Retinal pigment epithelial cell (primary cell): Measurements from ENCODE around the gene ATG101.

ENCODE experiments used
- DNase-seq: peaks from one replicate; pipeline ENCODE4 v3.0.0-alpha.2; 2010; ENCODE audit warnings: low read depth
- H3K4me3 ChIP-seq: 2 replicates; pipeline ENCODE4 v1.5.1; 2011; ENCODE audit warnings: mild to moderate bottlenecking, low read length, control low read depth, moderate library complexity
- TF ChIP-seq, protein P1 (sequence below): conservative IDR thresholded peaks from 2 replicates; pipeline ENCODE4 v1.5.1; 2011; ENCODE audit warnings: low read depth, low read length, control low read depth, inconsistent platforms

Gene ATG101

DNA sequence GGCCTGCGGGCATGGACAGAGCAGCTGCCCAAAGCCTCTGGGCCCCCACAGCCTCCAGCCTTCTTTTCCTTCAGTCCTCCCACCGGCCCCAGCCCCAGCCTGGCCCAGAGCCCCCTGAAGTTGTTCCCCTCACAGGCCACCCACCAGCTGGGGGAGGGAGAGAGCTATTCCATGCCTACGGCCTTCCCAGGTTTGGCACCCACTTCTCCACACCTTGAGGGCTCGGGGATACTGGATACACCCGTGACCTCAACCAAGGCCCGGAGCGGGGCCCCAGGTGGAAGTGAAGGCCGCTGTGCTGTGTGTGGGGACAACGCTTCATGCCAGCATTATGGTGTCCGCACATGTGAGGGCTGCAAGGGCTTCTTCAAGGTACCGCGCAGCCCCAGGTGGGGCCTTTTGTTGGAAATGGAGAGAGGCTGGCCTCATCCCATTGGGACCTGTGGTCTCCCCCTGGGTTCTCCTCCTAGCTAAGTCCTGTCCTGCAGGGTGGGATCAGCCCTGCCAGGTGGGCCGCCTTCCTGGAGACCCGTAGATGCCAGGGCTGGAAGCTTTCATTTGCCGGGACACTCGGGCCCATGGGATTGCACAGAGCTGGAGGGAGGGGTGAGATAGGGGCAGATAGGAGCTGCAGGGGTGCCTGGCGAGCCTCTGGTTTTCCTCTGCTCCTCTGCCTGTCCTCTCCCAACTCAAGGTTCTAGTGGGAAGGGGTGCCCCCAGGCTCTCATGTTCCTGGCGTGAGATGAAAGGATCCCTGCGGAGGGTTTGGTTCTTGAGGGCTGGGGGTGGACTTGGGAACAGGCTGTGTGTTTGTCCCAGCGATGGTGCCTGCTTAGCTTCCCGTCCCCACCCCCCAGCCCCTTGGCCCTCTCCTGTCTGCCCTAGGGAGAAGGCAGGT lies 14.7 kb upstream of the ATG101 start:
- no peak overlapping the region for H3K4me3 ChIP-seq
- DNase-seq = no peak
- TF ChIP-seq, protein P1, sequence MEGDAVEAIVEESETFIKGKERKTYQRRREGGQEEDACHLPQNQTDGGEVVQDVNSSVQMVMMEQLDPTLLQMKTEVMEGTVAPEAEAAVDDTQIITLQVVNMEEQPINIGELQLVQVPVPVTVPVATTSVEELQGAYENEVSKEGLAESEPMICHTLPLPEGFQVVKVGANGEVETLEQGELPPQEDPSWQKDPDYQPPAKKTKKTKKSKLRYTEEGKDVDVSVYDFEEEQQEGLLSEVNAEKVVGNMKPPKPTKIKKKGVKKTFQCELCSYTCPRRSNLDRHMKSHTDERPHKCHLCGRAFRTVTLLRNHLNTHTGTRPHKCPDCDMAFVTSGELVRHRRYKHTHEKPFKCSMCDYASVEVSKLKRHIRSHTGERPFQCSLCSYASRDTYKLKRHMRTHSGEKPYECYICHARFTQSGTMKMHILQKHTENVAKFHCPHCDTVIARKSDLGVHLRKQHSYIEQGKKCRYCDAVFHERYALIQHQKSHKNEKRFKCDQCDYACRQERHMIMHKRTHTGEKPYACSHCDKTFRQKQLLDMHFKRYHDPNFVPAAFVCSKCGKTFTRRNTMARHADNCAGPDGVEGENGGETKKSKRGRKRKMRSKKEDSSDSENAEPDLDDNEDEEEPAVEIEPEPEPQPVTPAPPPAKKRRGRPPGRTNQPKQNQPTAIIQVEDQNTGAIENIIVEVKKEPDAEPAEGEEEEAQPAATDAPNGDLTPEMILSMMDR = no peak

DNA sequence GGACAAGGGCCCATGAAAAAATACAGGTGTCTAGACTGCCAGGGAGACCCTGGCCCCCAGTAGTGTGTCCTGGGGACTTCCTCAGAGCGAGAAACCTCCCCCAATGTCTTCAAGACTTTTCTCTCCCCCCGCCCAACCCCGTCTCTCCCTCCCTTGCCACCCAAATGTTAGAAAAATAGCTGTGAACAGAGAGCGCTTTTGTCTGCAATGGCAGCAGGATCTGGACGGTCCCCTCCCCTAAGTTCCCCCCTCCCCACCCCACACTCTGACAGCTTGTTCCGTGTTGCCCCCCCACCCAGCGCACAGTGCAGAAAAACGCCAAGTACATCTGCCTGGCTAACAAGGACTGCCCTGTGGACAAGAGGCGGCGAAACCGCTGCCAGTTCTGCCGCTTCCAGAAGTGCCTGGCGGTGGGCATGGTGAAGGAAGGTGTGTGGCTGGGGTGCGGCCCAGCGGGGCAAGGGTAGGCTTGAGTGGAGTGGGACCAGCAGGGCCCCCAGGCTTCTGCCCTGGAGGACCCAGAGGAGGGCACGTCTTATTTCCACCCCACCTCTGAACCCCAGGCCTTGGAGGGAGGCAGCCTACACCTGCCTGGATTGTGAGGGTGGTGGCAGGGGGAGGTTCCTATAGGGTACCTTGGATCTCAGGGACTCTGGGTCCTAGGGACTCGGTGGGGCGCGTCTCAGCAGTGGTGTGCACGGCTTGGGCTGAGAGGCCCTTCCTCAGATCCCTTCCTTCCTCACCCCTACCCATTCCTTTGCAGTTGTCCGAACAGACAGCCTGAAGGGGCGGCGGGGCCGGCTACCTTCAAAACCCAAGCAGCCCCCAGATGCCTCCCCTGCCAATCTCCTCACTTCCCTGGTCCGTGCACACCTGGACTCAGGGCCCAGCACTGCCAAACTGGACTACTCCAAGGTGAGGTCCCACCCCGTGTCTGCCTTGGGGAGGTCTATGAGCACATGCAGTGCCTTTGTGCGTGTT lies 13.8 kb upstream of the ATG101 start:
- H3K4me3 ChIP-seq = no peak overlapping the region
- no peak for DNase-seq

DNA sequence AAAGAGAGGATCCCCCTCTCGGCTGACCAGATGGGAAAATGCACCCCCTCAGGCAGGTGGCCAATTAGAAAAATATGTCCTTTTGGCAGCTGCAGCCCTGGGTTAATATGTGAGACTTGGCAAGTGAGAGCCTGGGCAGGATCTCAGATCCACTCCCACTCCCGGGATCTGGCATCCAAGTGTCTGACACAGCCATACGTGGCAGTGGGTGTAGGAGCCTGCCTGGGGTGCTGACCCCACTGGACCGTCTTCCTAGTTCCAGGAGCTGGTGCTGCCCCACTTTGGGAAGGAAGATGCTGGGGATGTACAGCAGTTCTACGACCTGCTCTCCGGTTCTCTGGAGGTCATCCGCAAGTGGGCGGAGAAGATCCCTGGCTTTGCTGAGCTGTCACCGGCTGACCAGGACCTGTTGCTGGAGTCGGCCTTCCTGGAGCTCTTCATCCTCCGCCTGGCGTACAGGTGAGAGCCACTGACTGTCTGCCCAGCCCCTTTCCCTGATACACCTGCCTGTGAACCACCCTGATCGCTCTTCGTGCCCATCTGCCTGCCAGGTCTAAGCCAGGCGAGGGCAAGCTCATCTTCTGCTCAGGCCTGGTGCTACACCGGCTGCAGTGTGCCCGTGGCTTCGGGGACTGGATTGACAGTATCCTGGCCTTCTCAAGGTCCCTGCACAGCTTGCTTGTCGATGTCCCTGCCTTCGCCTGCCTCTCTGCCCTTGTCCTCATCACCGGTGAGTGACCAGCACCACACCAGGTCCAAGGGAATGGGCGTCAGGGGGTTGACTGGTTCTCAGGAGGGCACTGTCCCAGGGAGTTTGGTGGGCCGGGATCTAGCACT lies 12.8 kb upstream of the ATG101 start:
- no peak overlapping the region for H3K4me3 ChIP-seq
- no peak for DNase-seq
- TF ChIP-seq, protein P1 = no peak

More for the DNA sequence above, 13.8 kb upstream of the ATG101 start:
- TF ChIP-seq, protein P1 = no peak

DNA sequence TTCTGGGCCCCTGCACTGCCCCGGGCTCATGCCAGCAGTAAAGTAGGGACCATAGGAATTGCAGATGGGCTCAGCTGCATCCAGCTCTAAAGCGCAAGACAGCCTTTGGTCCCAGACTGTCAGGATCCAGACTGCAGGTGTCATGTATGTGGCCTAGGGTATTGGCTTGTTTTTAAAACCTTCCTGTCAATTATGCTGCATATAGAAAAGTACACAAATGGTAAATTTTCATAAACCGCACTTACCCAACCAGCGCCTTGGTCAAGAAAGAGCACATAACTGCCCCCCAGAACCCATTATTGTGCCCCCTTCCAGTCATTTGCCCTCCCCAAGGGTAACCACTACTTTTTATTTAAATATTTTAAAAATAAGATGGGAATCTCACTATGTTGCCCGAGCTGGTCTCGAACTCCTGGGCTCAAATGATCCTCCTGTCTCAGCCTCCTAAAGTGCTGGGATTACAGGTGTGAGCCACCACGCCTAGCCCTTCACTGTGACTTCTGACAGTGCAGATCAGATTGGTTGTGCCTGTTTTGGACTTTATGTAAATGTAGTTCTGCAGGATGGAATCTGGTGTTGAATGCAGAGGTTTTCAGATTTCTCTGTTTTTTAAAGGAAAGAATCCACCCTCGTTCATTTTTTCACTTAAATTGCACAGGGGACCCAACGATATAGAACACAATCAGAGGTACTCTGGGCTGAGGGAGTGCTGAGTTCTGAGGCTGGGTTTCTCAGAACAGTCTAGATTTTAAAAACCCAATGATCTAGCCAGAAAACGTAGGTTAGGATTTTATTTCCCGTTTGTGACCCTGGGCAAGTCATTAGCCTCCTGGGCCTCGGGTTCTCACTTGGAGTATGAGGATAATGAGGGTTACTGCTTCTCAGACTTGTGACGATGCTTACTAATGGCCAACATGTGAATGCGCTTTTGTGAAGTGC lies 11.9 kb upstream of the ATG101 start:
- H3K4me3 ChIP-seq = no peak overlapping the region
- TF ChIP-seq, protein P1 = no peak
- no peak for DNase-seq

DNA sequence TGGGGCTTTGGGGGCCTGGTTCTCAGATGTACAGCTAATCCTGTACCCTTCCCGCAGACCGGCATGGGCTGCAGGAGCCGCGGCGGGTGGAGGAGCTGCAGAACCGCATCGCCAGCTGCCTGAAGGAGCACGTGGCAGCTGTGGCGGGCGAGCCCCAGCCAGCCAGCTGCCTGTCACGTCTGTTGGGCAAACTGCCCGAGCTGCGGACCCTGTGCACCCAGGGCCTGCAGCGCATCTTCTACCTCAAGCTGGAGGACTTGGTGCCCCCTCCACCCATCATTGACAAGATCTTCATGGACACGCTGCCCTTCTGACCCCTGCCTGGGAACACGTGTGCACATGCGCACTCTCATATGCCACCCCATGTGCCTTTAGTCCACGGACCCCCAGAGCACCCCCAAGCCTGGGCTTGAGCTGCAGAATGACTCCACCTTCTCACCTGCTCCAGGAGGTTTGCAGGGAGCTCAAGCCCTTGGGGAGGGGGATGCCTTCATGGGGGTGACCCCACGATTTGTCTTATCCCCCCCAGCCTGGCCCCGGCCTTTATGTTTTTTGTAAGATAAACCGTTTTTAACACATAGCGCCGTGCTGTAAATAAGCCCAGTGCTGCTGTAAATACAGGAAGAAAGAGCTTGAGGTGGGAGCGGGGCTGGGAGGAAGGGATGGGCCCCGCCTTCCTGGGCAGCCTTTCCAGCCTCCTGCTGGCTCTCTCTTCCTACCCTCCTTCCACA lies 11.0 kb upstream of the ATG101 start:
- H3K4me3 ChIP-seq = no peak overlapping the region
- no peak for DNase-seq
- TF ChIP-seq, protein P1 = no peak
